ENCODE data around the gene ANKRD44. TPM values are rescaled to one million over a fixed set of nuclear protein-coding genes. Genes with fewer than 3 reads are reported as not detected.

The ANKRD44 gene
- total RNA-seq, 1 donor from 2014 or later: 4.0 TPM

DNA sequence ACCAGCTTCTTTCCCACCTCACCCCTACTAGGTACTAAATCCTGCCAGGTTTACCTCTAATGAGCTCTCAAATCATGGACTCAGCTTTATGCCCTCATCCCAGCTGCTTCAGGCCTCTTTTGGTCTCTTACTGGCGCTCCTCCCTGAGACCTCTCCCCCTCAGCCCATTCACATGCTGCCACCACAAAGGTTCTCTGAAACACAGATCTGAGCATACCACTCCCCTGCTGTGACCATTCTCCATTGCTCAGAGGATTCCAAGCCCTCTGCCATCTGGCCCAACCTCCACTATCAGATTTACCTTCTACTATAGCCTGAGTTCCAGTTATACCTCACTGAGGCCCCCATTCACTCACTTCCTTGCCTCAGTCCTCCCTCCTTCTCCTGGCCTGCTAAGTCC is 174.8 kb downstream of the ANKRD44 start:
- DNase-seq (ENCODE audit: low spot score, unreplicated experiment): no peak
- Mint-ChIP-seq H3K4me3 (ENCODE audit: low read depth) (no peak overlapping the region), H3K36me3 (ENCODE audit: insufficient read depth) (peaks cover 2% of the 10 kb centered on the region), H3K9me3 (ENCODE audit: low read depth) (peaks cover 5% of the 10 kb centered on the region), H3K27me3 (peaks cover 7% of the 10 kb centered on the region), H3K27ac (no peak overlapping the region), H3K4me1 (ENCODE audit: low read depth) (peaks cover 14% of the 10 kb centered on the region)
- TF ChIP-seq CTCF (IDR thresholded peaks at IDR 0.05; ENCODE audit: unreplicated experiment): no peak

GRCh38 chr2:197134206-197134605 is 176.4 kb downstream of the ANKRD44 start:
- H3K27ac Mint-ChIP-seq: no peak overlapping the region
- no peak for TF ChIP-seq CTCF (IDR thresholded peaks at IDR 0.05; ENCODE audit: unreplicated experiment)
- peaks cover 5% of the 10 kb centered on the region for H3K9me3 Mint-ChIP-seq (ENCODE audit: low read depth)
- DNase-seq (ENCODE audit: low spot score, unreplicated experiment): no peak
- H3K4me3 Mint-ChIP-seq (ENCODE audit: low read depth): no peak overlapping the region
- H3K4me1 Mint-ChIP-seq (ENCODE audit: low read depth): peaks cover 14% of the 10 kb centered on the region
- H3K36me3 Mint-ChIP-seq (ENCODE audit: insufficient read depth): peaks cover 2% of the 10 kb centered on the region
- H3K27me3 Mint-ChIP-seq: peaks cover 7% of the 10 kb centered on the region

- peaks cover 2% of the 10 kb centered on the region for H3K36me3 Mint-ChIP-seq (ENCODE audit: insufficient read depth)
- no peak for TF ChIP-seq CTCF (IDR thresholded peaks at IDR 0.05; ENCODE audit: unreplicated experiment)
- peaks cover 12% of the 10 kb centered on the region for H3K9me3 Mint-ChIP-seq (ENCODE audit: low read depth)
- no peak overlapping the region for H3K4me3 Mint-ChIP-seq (ENCODE audit: low read depth)
- H3K27ac Mint-ChIP-seq: no peak overlapping the region
- DNase-seq (ENCODE audit: low spot score, unreplicated experiment): no peak
- H3K27me3 Mint-ChIP-seq: peaks cover 7% of the 10 kb centered on the region
- peaks cover 5% of the 10 kb centered on the region for H3K4me1 Mint-ChIP-seq (ENCODE audit: low read depth)
Measured at GRCh38 chr2:197131558-197131855, 179.1 kb downstream of the ANKRD44 start.

DNA sequence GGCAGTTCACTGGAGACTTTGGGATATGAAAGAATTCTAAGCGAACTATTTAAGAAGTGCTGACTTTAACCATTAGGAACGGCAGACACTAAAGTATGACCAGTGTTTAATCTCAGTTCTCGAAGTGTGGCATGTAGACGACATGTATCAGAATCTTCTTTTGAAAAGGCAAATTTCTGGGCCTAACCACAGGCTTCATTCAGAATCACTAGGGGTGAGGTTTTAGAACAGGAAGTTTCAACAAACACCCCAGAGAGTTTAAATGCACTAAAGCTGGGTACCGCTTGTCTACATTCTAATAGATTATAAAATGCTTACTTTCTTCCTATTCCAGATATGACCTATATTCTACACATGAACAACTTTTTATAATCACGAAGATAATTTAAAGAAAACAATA is 180.3 kb downstream of the ANKRD44 start:
- Mint-ChIP-seq H3K4me3 (ENCODE audit: low read depth) (no peak overlapping the region), H3K27ac (no peak overlapping the region), H3K27me3 (no peaks in the 10 kb centered on the region), H3K4me1 (ENCODE audit: low read depth) (peaks cover 1% of the 10 kb centered on the region), H3K9me3 (ENCODE audit: low read depth) (peaks cover 7% of the 10 kb centered on the region), H3K36me3 (ENCODE audit: insufficient read depth) (no peaks in the 10 kb centered on the region)
- TF ChIP-seq CTCF (IDR thresholded peaks at IDR 0.05; ENCODE audit: unreplicated experiment): no peak
- no peak for DNase-seq (ENCODE audit: low spot score, unreplicated experiment)

DNA sequence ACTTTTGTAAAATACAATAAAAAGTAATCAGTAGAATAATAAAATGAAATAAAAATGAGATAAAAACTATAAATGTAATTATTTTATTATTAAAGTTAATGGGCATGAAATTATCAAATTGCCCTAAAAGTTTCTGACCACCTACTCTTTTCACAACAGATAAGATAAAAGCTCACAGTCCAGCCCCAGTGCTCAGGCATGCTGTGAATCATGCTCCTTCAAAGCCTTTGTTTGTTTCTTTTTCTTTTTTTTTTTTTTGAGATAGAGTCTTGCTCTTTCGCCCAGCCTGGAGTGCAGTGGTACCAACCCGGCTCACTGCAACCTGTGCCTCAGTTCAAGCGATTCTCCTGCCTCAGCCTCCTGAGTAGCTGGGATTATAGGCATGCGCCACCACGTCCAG is 181.7 kb downstream of the ANKRD44 start:
- no peak overlapping the region for H3K27ac Mint-ChIP-seq
- H3K9me3 Mint-ChIP-seq (ENCODE audit: low read depth): peaks cover 7% of the 10 kb centered on the region
- no peak overlapping the region for H3K4me3 Mint-ChIP-seq (ENCODE audit: low read depth)
- H3K4me1 Mint-ChIP-seq (ENCODE audit: low read depth): no peaks in the 10 kb centered on the region
- H3K27me3 Mint-ChIP-seq: no peaks in the 10 kb centered on the region
- TF ChIP-seq CTCF (IDR thresholded peaks at IDR 0.05; ENCODE audit: unreplicated experiment): no peak
- H3K36me3 Mint-ChIP-seq (ENCODE audit: insufficient read depth): no peaks in the 10 kb centered on the region
- DNase-seq (ENCODE audit: low spot score, unreplicated experiment): no peak
